HL-60 (cell line): Measurements from ENCODE around the gene EDIL3.

Experiments used
- GABPA ChIP-seq: IDR thresholded peaks from 2 replicates; pipeline ENCODE4 v1.6.1; 2012; ENCODE audit warnings: low read depth
- POLR2AphosphoS5 ChIP-seq: IDR thresholded peaks from 2 replicates; pipeline ENCODE4 v1.6.1; 2012; ENCODE audit warnings: low read depth
- SPI1 ChIP-seq: IDR thresholded peaks from 2 replicates; pipeline ENCODE4 v1.6.1; 2012; ENCODE audit warnings: low read depth, mild to moderate bottlenecking, borderline replicate concordance
- TF ChIP-seq, protein P1 (sequence below): IDR thresholded peaks from one replicate; pipeline ENCODE4 v1.5.1; 2011; ENCODE audit warnings: low read length, control low read depth, inconsistent platforms; ENCODE audit not compliant: insufficient read depth
- TF ChIP-seq, protein P2 (sequence below): IDR thresholded peaks from 2 replicates; pipeline ENCODE4 v1.6.1; 2012; ENCODE audit warnings: low read depth; ENCODE audit not compliant: insufficient replicate concordance

DNA sequence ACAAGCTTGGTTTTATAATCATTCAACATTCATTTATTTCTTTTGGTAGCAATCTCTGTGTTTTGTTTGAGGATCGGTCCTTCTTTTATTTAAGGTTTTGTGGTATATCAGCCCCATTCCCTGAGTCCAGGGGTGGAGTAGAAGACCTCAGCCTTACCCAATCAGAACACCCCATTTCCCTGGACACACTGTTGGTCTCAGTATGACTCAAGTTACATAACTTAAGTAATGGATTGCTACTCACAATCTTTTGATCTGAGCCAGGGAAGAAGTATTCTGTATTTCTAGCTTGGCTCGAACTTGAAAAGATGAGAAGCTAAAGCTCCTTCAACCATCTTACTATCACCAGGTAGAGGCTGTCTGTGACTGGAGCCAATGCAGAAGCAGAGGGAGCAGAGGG lies 488.8 kb downstream of the EDIL3 start:
- TF ChIP-seq, protein P1, sequence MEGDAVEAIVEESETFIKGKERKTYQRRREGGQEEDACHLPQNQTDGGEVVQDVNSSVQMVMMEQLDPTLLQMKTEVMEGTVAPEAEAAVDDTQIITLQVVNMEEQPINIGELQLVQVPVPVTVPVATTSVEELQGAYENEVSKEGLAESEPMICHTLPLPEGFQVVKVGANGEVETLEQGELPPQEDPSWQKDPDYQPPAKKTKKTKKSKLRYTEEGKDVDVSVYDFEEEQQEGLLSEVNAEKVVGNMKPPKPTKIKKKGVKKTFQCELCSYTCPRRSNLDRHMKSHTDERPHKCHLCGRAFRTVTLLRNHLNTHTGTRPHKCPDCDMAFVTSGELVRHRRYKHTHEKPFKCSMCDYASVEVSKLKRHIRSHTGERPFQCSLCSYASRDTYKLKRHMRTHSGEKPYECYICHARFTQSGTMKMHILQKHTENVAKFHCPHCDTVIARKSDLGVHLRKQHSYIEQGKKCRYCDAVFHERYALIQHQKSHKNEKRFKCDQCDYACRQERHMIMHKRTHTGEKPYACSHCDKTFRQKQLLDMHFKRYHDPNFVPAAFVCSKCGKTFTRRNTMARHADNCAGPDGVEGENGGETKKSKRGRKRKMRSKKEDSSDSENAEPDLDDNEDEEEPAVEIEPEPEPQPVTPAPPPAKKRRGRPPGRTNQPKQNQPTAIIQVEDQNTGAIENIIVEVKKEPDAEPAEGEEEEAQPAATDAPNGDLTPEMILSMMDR = no peak
- TF ChIP-seq POLR2AphosphoS5 (no peak), GABPA (no peak), SPI1 (no peak)
- TF ChIP-seq, protein P2, sequence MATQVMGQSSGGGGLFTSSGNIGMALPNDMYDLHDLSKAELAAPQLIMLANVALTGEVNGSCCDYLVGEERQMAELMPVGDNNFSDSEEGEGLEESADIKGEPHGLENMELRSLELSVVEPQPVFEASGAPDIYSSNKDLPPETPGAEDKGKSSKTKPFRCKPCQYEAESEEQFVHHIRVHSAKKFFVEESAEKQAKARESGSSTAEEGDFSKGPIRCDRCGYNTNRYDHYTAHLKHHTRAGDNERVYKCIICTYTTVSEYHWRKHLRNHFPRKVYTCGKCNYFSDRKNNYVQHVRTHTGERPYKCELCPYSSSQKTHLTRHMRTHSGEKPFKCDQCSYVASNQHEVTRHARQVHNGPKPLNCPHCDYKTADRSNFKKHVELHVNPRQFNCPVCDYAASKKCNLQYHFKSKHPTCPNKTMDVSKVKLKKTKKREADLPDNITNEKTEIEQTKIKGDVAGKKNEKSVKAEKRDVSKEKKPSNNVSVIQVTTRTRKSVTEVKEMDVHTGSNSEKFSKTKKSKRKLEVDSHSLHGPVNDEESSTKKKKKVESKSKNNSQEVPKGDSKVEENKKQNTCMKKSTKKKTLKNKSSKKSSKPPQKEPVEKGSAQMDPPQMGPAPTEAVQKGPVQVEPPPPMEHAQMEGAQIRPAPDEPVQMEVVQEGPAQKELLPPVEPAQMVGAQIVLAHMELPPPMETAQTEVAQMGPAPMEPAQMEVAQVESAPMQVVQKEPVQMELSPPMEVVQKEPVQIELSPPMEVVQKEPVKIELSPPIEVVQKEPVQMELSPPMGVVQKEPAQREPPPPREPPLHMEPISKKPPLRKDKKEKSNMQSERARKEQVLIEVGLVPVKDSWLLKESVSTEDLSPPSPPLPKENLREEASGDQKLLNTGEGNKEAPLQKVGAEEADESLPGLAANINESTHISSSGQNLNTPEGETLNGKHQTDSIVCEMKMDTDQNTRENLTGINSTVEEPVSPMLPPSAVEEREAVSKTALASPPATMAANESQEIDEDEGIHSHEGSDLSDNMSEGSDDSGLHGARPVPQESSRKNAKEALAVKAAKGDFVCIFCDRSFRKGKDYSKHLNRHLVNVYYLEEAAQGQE = no peak
